ENCODE data around the gene CCDC87. TPM values are rescaled to one million over a fixed set of nuclear protein-coding genes. Genes with fewer than 3 reads are reported as not detected.
A peak's percentile ranks its signal among the peaks of the same experiment; 100 is the strongest.
"Not testable (repeated sequence)": the region's sequence is repeated elsewhere in the genome, so short reads cannot be mapped to it uniquely, and the experiment has no call there.

CCDC87 gene
- total RNA-seq, 1 donor from 2014 or later, result 0.20 TPM

GRCh38 chr11:66557733-66558326, 35.0 kb downstream of the CCDC87 start:
- no peak for DNase-seq (ENCODE audit: low read depth in 2 of 2)

GRCh38 chr11:66556086-66556485, 36.8 kb downstream of the CCDC87 start:
- DNase-seq (ENCODE audit: low read depth in 2 of 2), result no peak

GRCh38 chr11:66555416-66555815, 37.4 kb downstream of the CCDC87 start:
- no peak for DNase-seq (ENCODE audit: low read depth in 2 of 2)

GRCh38 chr11:66554602-66555001, 38.3 kb downstream of the CCDC87 start:
- DNase-seq (ENCODE audit: low read depth in 2 of 2), result no peak

DNA sequence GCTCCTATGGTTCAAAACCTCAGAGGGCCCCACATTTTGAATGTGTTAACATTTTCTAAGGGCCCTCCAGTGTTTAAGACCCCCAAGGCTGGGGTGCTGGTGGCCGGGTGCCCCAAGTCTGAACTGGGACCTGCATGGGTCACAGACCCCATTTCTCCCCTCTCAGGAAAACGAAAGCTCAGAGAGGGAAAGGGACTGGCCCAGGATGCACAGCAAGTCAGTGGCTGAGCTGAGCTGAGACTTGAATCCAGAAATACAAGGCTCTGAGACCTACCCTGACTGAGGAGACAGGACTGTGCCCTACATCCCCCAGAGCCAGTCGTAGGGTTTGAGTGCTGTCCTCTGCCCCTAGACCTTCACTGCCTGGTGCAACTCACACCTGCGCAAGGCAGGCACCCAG, 42.0 kb downstream of the CCDC87 start:
- DNase-seq (ENCODE audit: low read depth in 2 of 2), result no peak

- DNase-seq (ENCODE audit: low read depth in 2 of 2), result no peak
Observed at GRCh38 chr11:66549696-66550095, 43.2 kb downstream of the CCDC87 start.

DNA sequence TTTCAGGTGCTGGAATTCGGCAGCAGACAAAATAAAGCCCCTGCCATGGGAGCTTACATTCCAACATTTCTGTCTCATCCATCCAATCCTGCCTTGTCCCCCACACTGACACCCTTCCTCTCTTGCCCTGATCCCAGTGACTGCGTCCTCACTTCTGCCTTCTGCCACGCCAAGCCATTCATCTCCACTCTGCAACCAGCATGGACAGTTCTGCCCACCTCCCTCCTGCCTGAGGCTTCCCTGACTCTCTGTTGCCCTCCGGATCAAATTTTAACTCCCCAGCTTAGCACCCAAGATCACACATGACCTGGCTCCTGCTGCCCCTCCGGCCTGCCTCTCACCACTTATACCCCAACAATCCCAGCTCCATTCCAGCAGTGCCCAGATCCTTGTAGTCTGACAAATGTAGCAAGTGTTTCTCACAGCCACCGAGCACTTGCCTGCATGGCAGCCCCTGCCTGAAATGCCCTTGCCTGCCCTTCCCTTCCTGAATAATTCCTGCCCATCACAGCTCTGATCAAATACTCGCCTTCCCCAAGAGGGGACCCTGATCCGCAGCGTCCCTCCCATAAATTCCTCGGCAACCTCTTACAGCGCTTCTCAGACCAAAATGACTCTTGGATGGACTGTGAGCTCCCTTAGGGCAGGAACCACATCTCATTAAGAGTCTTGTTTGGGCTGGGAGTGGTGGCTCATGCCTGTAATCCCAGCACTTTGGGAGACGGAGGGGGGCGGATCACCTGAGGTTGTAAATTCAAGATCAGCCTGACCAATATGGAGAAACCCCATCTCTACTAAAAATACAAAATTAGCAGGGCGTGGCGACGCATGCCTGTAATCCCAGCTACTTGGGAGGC, 43.9 kb downstream of the CCDC87 start:
- no peak for DNase-seq (ENCODE audit: low read depth in 2 of 2)

DNA sequence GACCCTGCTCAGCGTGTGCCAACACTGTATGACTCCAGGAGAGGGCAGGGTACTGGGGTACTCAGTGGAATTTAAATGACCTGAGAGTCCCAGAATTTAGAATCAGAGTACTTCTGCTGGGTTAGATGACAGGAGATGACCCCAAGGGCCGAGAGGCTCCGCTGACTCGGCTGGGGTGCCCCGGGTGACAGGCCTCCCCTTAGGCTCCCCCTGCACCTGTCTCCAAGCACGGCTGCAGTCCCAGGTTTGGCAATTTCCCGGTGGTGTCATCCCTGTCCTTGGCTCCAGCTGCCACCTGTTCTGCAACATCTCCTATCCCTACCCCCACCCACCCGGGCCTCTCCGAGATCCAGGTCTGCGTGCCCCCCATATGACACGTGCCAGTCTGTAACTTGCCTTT, 44.8 kb downstream of the CCDC87 start:
- DNase-seq (ENCODE audit: low read depth in 2 of 2), result no peak

GRCh38 chr11:66547662-66548009, 45.2 kb downstream of the CCDC87 start:
- no peak for DNase-seq (ENCODE audit: low read depth in 2 of 2)

- DNase-seq (ENCODE audit: low read depth in 2 of 2), result no peak
Observed at GRCh38 chr11:66546966-66547661, 45.7 kb downstream of the CCDC87 start.

GRCh38 chr11:66546368-66546965, 46.4 kb downstream of the CCDC87 start, which contains the start of gene ACTN3:
ACTN3 (plus strand) TSS chr11:66546903; CDS start chr11:66546938, 35 bp downstream.
- DNase-seq (ENCODE audit: low read depth in 2 of 2), result no peak

DNA sequence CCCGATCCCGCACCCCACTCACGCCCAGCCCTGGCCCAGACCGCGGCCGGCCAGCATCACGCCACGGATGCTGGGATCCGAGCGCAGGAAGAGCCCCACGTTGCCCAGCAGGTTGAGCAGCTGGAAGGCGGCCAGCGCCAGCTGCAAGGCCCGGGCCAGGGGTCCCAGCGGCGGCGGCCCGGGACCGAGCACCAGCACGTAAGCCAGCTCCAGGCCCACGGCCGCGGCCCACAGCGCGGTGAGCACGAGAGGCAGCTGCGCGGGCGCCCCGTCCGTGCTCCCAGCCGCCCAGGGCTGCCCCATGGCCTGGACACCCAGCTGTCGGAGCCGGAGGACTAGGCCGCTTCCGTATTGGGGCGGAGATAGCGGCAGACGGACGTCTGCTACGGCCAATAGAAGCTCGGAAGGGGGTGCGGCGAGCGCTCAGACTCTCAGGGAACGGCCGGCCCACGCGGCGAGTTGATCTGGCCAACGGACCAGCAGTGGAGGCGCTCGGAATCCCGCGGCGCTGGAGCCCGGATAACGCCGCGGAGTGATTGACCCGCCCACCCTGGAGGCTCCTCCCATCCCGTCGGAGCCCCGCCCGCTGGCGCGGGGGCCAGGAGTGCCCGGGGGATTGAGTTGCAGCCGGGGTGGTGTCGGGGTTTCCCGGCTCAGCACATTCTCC, 47.0 kb downstream of the CCDC87 start, which contains the start of gene ZDHHC24:
ZDHHC24 (minus strand) TSS at position 348 of the 667 bp plus-strand sequence; CDS start at position 303, 45 bp downstream.
- peak; percentile 98 for DNase-seq (ENCODE audit: low read depth in 2 of 2)

DNA sequence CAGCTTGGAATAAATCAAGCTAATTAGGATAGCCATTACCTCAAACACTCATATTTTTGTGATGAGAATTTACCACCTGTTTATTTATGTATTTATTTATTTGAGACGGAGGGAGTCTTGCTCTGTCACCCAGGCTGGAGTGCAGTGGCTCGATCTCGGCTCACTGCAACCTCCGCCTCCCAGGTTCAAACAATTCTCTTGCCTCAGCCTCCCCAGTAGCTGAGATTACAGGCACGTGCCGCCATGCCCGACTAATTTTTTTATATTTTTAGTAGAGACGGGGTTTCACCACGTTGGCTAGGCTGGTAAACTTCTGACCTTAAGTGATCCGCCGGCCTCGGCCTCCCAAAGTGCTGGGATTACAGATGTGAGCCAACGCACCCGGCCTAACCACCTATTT, 47.9 kb downstream of the CCDC87 start:
- DNase-seq (ENCODE audit: low read depth in 2 of 2), result not testable (repeated sequence)

DNA sequence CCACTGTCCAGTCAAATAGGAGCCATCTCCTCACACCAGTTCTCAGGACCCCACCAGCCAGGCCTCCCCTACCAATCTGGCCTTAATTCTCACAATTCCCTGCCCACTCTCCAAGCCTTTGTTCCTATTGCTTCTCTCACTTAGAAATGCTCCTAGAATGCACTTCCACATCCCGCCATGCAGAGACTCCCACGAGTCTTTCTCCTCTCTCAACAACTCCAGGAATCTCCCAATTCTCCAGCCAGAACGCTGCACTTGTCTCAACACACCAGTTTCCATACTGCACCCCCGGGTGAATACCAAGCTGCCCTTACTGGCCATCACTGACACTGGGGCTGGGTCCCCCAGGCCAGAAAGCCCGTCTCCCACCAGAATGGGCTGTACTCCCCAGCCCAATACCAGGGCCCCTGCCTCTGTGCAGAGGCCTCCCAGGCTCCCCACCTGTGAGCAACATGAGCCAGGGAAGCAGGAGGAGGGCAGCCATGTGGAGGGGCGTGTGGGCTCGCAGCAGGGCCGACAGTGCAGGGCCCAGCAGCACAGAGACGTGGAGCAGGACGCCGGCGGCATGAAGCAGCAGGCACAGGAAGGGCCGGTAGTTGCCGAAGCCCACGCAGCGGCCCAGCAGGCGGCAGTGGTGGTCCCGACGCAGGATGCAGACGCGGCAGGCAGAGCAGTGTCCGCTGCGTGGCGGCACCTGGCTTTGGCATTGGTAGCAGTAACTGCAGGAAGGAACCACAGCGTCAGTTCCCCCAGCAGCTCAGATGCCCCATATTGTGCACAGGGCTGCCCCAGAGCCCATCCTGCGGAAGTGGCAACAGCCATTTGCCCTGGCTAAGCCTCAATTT, 49.4 kb downstream of the CCDC87 start:
- peak; percentile 87 to 95 for DNase-seq (ENCODE audit: low read depth in 2 of 2)

- DNase-seq (ENCODE audit: low read depth in 2 of 2), result no peak
Observed at GRCh38 chr11:66542362-66542761, 50.5 kb downstream of the CCDC87 start.

DNA sequence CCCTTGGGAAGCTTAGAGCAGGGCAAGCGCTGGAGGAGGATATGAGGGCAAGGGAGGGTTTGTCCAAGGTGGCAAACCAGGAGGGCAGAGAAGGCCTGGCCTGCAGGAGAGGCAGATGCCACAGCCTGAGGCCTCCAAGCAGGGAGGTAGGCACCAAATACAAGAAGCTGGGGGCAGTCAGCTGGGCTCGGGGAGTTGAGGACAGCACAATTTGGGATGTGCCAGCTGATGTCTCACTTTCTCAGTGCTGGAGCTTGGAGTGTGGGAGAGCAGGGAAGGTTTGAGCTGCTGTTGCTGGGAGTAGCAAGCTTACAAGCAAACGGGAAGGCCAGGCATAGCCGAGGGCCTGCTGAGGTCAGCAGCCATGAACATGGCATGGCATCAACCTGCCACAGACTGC, 51.0 kb downstream of the CCDC87 start:
- DNase-seq (ENCODE audit: low read depth in 2 of 2), result no peak

DNA sequence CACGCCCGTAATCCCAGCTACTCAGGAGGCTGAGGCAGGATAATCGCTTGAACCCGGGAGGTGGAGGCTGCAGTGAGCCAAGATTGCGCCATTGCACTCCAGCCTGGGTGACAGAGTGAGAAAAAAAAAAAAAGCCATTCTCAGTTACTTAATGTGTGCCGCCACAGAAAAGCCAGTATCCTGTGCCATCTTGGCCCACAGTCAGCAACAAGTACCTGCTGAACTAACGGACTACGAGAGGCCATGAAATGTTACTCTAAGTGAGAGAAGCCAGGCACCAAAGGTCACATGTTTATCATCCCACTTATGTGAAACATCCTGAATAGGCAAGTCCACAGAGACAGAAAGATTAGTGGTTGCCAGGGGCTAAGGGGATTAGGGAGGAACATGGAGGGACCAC, 52.3 kb downstream of the CCDC87 start:
- not testable (repeated sequence) for DNase-seq (ENCODE audit: low read depth in 2 of 2)
